OCI-LY1 (cell line): Measurements from ENCODE around the gene PICK1.

ENCODE experiments used
- H2AFZ ChIP-seq: fragments of 200-600 bp; sonication (generic), shearing (Covaris generic); 2 replicates; pipeline ENCODE4 v1.6.0; 2014; ENCODE audit warnings: antibody characterized with exemption, mild to moderate bottlenecking, low read length
- H3F3A ChIP-seq: fragments of 200-600 bp; sonication (generic), shearing (Covaris generic); 2 replicates; pipeline ENCODE4 v1.6.0; 2014; ENCODE audit warnings: mild to moderate bottlenecking, antibody characterized with exemption, low read length, moderate library complexity; ENCODE audit not compliant: insufficient read depth
- H3K27ac ChIP-seq: fragments of 200-600 bp; sonication (generic); 2 replicates; pipeline ENCODE4 v1.5.1; 2014; ENCODE audit warnings: low read length, mixed run types, mild to moderate bottlenecking, low read depth; ENCODE audit not compliant: poor library complexity, severe bottlenecking
- H3K27me3 ChIP-seq: fragments of 200-600 bp; sonication (generic); 2 replicates; pipeline ENCODE4 v1.6.0; 2014; ENCODE audit warnings: antibody characterized with exemption, mild to moderate bottlenecking, low read length, moderate library complexity; ENCODE audit not compliant: insufficient read depth
- H3K36me3 ChIP-seq: fragments of 200-600 bp; sonication (generic); 2 replicates; pipeline ENCODE4 v1.6.1; 2014; ENCODE audit warnings: mild to moderate bottlenecking, antibody characterized with exemption, low read length, moderate library complexity, mixed read lengths; ENCODE audit not compliant: insufficient read depth
- H3K4me1 ChIP-seq: fragments of 200-600 bp; sonication (generic); 2 replicates; pipeline ENCODE4 v1.5.1; 2014; ENCODE audit warnings: mild to moderate bottlenecking, low read length, moderate library complexity; ENCODE audit not compliant: insufficient read depth, severe bottlenecking
- H3K4me2 ChIP-seq: fragments of 200-600 bp; sonication (generic), shearing (Covaris generic); 2 replicates; pipeline ENCODE4 v1.6.1; 2014; ENCODE audit warnings: low read length
- H3K4me3 ChIP-seq: fragments of 200-600 bp; sonication (generic); 2 replicates; pipeline ENCODE4 v1.5.1; 2014; ENCODE audit warnings: low read length, low read depth, mild to moderate bottlenecking, mixed read lengths; ENCODE audit not compliant: poor library complexity, severe bottlenecking
- H3K79me2 ChIP-seq: fragments of 200-600 bp; shearing (Covaris generic); 2 replicates; pipeline ENCODE4 v1.6.1; 2016; ENCODE audit warnings: mixed run types, low read length, mixed read lengths; ENCODE audit not compliant: insufficient read depth
- H3K9ac ChIP-seq: fragments of 200-600 bp; sonication (generic), shearing (Covaris generic); 2 replicates; pipeline ENCODE4 v1.6.1; 2014; ENCODE audit warnings: mild to moderate bottlenecking, low read length, mixed read lengths
- H3K9me2 ChIP-seq: fragments of 200-600 bp; sonication (generic), shearing (Covaris generic); 2 replicates; pipeline ENCODE4 v1.6.1; 2014; ENCODE audit warnings: low read depth, mild to moderate bottlenecking, low read length, mixed read lengths
- H3K9me3 ChIP-seq: fragments of 200-600 bp; shearing (Covaris generic); 2 replicates; pipeline ENCODE4 v1.6.1; 2014; ENCODE audit warnings: low read length, mixed read lengths
- H4K20me1 ChIP-seq: fragments of 200-600 bp; sonication (generic), shearing (Covaris generic); 2 replicates; pipeline ENCODE4 v1.6.0; 2016; ENCODE audit warnings: mild to moderate bottlenecking, low read length; ENCODE audit not compliant: insufficient read depth
- CTCF ChIP-seq: fragments of 200-600 bp; sonication (generic), shearing (Covaris generic); IDR thresholded peaks from 2 replicates; pipeline ENCODE4 v1.5.1; 2017; ENCODE audit warnings: mild to moderate bottlenecking, antibody characterized with exemption, low read length, moderate library complexity, mixed read lengths
- EZH2 ChIP-seq: fragments of 200-600 bp; sonication (generic), shearing (Covaris generic); IDR thresholded peaks from 2 replicates; pipeline ENCODE4 v1.8.0; 2017; ENCODE audit warnings: borderline replicate concordance, mixed run types, mild to moderate bottlenecking, antibody characterized with exemption, low read length, moderate library complexity, mixed read lengths

PICK1 gene

GRCh38 chr22:38014083-38014482, 43.1 kb upstream of the PICK1 start:
- H3F3A ChIP-seq = no peaks in the 10 kb centered on the region
- H3K9ac ChIP-seq = no peak overlapping the region
- peaks cover 5% of the 10 kb centered on the region; the same call in 1 of the 2 replicates for H3K27me3 ChIP-seq
- no peak overlapping the region for H3K4me2 ChIP-seq
- H3K9me2 ChIP-seq = no peaks in the 10 kb centered on the region
- H3K4me3 ChIP-seq = no peak overlapping the region
- no peaks in the 10 kb centered on the region for H3K36me3 ChIP-seq
- H2AFZ ChIP-seq = no peak overlapping the region
- H3K79me2 ChIP-seq = no peaks in the 10 kb centered on the region
- H3K27ac ChIP-seq = no peak overlapping the region
- H3K4me1 ChIP-seq = no peaks in the 10 kb centered on the region
- no peaks in the 10 kb centered on the region for H3K9me3 ChIP-seq
- no peak for TF ChIP-seq EZH2
- TF ChIP-seq CTCF = no peak
- H4K20me1 ChIP-seq = no peaks in the 10 kb centered on the region

GRCh38 chr22:38016182-38017151, 40.7 kb upstream of the PICK1 start:
- Histone ChIP-seq H3K9ac (no peak overlapping the region), H3K9me2 (no peaks in the 10 kb centered on the region), H3K4me1 (no peaks in the 10 kb centered on the region), H3K27me3 (peaks cover 5% of the 10 kb centered on the region; the same call in 1 of the 2 replicates), H2AFZ (no peak overlapping the region), H3K4me2 (no peak overlapping the region), H3K79me2 (no peaks in the 10 kb centered on the region), H3K27ac (no peak overlapping the region), H3K4me3 (no peak overlapping the region), H3K36me3 (no peaks in the 10 kb centered on the region), H4K20me1 (no peaks in the 10 kb centered on the region), H3F3A (no peaks in the 10 kb centered on the region), H3K9me3 (no peaks in the 10 kb centered on the region)
- TF ChIP-seq CTCF = no peak
- TF ChIP-seq EZH2 = no peak

GRCh38 chr22:38017272-38017920, 39.8 kb upstream of the PICK1 start:
- no peaks in the 10 kb centered on the region for H3F3A ChIP-seq
- no peaks in the 10 kb centered on the region for H3K9me3 ChIP-seq
- peaks cover 5% of the 10 kb centered on the region; the same call in 1 of the 2 replicates for H3K27me3 ChIP-seq
- no peaks in the 10 kb centered on the region for H4K20me1 ChIP-seq
- H3K27ac ChIP-seq = no peak overlapping the region
- H3K79me2 ChIP-seq = no peaks in the 10 kb centered on the region
- H2AFZ ChIP-seq = no peak overlapping the region
- TF ChIP-seq CTCF (no peak), EZH2 (no peak)
- H3K4me1 ChIP-seq = no peaks in the 10 kb centered on the region
- no peaks in the 10 kb centered on the region for H3K9me2 ChIP-seq
- H3K4me2 ChIP-seq = no peak overlapping the region
- no peak overlapping the region for H3K4me3 ChIP-seq
- no peak overlapping the region for H3K9ac ChIP-seq
- no peaks in the 10 kb centered on the region for H3K36me3 ChIP-seq
